ENCODE data around the gene SPATA32. TPM values are rescaled to one million over a fixed set of nuclear protein-coding genes. Genes with fewer than 3 reads are reported as not detected.
A peak's percentile ranks its signal among the peaks of the same experiment; 100 is the strongest.

Gene SPATA32
- total RNA-seq, result under 1 TPM in 1 of 4 donors, not detected in 3; 0.48 TPM

GRCh38 chr17:45261577-45262515 lies at the start of gene SPATA32:
Gene SPATA32 (minus strand): TSS chr17:45262094. CDS start chr17:45262016, 78 bp downstream.
- 16% methylated on average over 26 of the region's 68 CpGs; no CpG with 5 or more reads in 1 of the 2 donors for whole genome bisulfite sequencing, 2 donors (ENCODE audit: low coverage in 1 of 2)
- TF ChIP-seq POLR2AphosphoS5 (IDR thresholded peaks at IDR 0.05) (peak in 1 of 3 donors; percentile 29), POLR2A (IDR thresholded peaks at IDR 0.05) (no peak)
- intact Hi-C loops (cut with DNase I; ENCODE audit: low total_unique reads), result no loop called here
- Histone ChIP-seq H3K36me3 (peaks cover 0 to 9% (median 4%) of the 10 kb centered on the region in 4 donors), H3K27ac (peak within 1 kb of the TSS; percentile 50 to 75 (median 61)), H3K4me1 (peaks cover 6 to 33% (median 25%) of the 10 kb centered on the region in 4 donors), H3K9me3 (no peaks in the 10 kb centered on the region), H3K4me3 (peak within 1 kb of the TSS; percentile 47 to 74 (median 60)), H3K27me3 (no peaks in the 10 kb centered on the region)
- peak; percentile 72 for DNase-seq
- in situ Hi-C loops (cut with MboI; ENCODE audit: low pct_ligation_motif_present in 1 of 4, low pct_unique_long_range_greater_than_20kb in 1 of 4, low sequenced_read_pairs in 3 of 4), result no loop called here

GRCh38 chr17:45311401-45311759 lies 49.5 kb upstream of the SPATA32 start:
- H3K4me1 ChIP-seq, result peaks cover 78 to 98% (median 93%) of the 10 kb centered on the region in 4 donors
- intact Hi-C loops (cut with DNase I; ENCODE audit: low total_unique reads), result no loop called here
- H3K36me3 ChIP-seq, result no peaks in the 10 kb centered on the region
- 65% methylated on average over 4 of the region's 4 CpGs; no CpG with 5 or more reads in 1 of the 2 donors for WGBS, 2 donors (ENCODE audit: low coverage in 1 of 2)
- TF ChIP-seq POLR2A (IDR thresholded peaks at IDR 0.05) (no peak), EP300 (IDR thresholded peaks at IDR 0.05; ENCODE audit: low read depth) (no peak), CTCF (IDR thresholded peaks at IDR 0.05) (no peak), POLR2AphosphoS5 (IDR thresholded peaks at IDR 0.05) (no peak)
- no peaks in the 10 kb centered on the region for H3K9me3 ChIP-seq
- H3K27me3 ChIP-seq, result no peaks in the 10 kb centered on the region
- H3K27ac ChIP-seq, result peak overlapping the region; percentile 99 to 100 (median 100)
- no peak for DNase-seq
- H3K4me3 ChIP-seq, result peak overlapping the region in 2 of 4 donors; percentile 13 to 36
- in situ Hi-C loops (cut with MboI; ENCODE audit: low pct_ligation_motif_present in 1 of 4, low pct_unique_long_range_greater_than_20kb in 1 of 4, low sequenced_read_pairs in 3 of 4), result no loop called here

- no peak overlapping the region for H3K4me3 ChIP-seq
- peak; percentile 84 for DNase-seq
- H3K36me3 ChIP-seq, result no peaks in the 10 kb centered on the region
- 6 to 14% methylated on average over 1 to 3 of the region's 3 CpGs for WGBS, 2 donors (ENCODE audit: low coverage in 1 of 2)
- peak overlapping the region; percentile 99 to 100 (median 100) for H3K27ac ChIP-seq
- intact Hi-C loops (cut with DNase I; ENCODE audit: low total_unique reads) (no loop called here), in situ Hi-C loops (cut with MboI; ENCODE audit: low pct_ligation_motif_present in 1 of 4, low pct_unique_long_range_greater_than_20kb in 1 of 4, low sequenced_read_pairs in 3 of 4) (no loop called here)
- H3K9me3 ChIP-seq, result no peaks in the 10 kb centered on the region
- peaks cover 85 to 99% (median 98%) of the 10 kb centered on the region in 4 donors for H3K4me1 ChIP-seq
- TF ChIP-seq POLR2AphosphoS5 (IDR thresholded peaks at IDR 0.05), result peak in 2 of 3 donors; percentile 69 to 80
- TF ChIP-seq POLR2A (IDR thresholded peaks at IDR 0.05), result peak; percentile 57
- TF ChIP-seq EP300 (IDR thresholded peaks at IDR 0.05; ENCODE audit: low read depth), result peak; percentile 28
- no peak for TF ChIP-seq CTCF (IDR thresholded peaks at IDR 0.05)
- no peaks in the 10 kb centered on the region for H3K27me3 ChIP-seq
These were observed 48.8 kb upstream of the SPATA32 start for GRCh38 chr17:45310380-45311324.

GRCh38 chr17:45309400-45309799 lies 47.5 kb upstream of the SPATA32 start:
- H3K9me3 ChIP-seq, result no peaks in the 10 kb centered on the region
- 79% methylated on average over 4 of the region's 4 CpGs; no CpG with 5 or more reads in 1 of the 2 donors for WGBS, 2 donors (ENCODE audit: low coverage in 1 of 2)

More at GRCh38 chr17:45309400-45309799, 47.5 kb upstream of the SPATA32 start:
- TF ChIP-seq POLR2AphosphoS5 (IDR thresholded peaks at IDR 0.05), result no peak
- no peak for TF ChIP-seq EP300 (IDR thresholded peaks at IDR 0.05; ENCODE audit: low read depth)
- no peak for TF ChIP-seq POLR2A (IDR thresholded peaks at IDR 0.05)
- TF ChIP-seq CTCF (IDR thresholded peaks at IDR 0.05), result no peak
- peak overlapping the region; percentile 99 to 100 (median 100) for H3K27ac ChIP-seq
- no peaks in the 10 kb centered on the region for H3K36me3 ChIP-seq
- peaks cover 83 to 99% (median 94%) of the 10 kb centered on the region in 4 donors for H3K4me1 ChIP-seq
- no peaks in the 10 kb centered on the region for H3K27me3 ChIP-seq
- no peak for DNase-seq
- intact Hi-C loops (cut with DNase I; ENCODE audit: low total_unique reads), result no loop called here
- H3K4me3 ChIP-seq, result no peak overlapping the region
- in situ Hi-C loops (cut with MboI; ENCODE audit: low pct_ligation_motif_present in 1 of 4, low pct_unique_long_range_greater_than_20kb in 1 of 4, low sequenced_read_pairs in 3 of 4), result no loop called here

Measured in transverse colon (tissue), 4 donors.